NT2/D1 (cell line): ENCODE results near the gene BCL6.

Experiments
- SUZ12 ChIP-seq: IDR thresholded peaks from 2 replicates; pipeline ENCODE4 v1.6.1; 2011; ENCODE audit not compliant: insufficient read length, insufficient read depth; ENCODE audit errors: extremely low read depth
- YY1 ChIP-seq: IDR thresholded peaks from 2 replicates; pipeline ENCODE4 v1.6.1; 2011; ENCODE audit not compliant: insufficient read length, insufficient read depth
- ZNF274 ChIP-seq: IDR thresholded peaks from 2 replicates; pipeline ENCODE4 v1.6.1; 2011; ENCODE audit warnings: mild to moderate bottlenecking, low read depth, low read length

GRCh38 chr3:187769771-187770170, 24.5 kb upstream of the BCL6 start:
- TF ChIP-seq SUZ12 (no peak), YY1 (no peak), ZNF274 (no peak)
